Measurements from ENCODE around the gene CDKL2.

- TF ChIP-seq CTCF (IDR thresholded peaks at IDR 0.05) = no peak
- no peak for TF ChIP-seq POLR2A (IDR thresholded peaks at IDR 0.05)
Measured at GRCh38 chr4:75565481-75565880, 64.8 kb downstream of the CDKL2 start.

All from right lobe of liver (tissue), 4 donors.